Caco-2 (cell line): ENCODE measurements around the gene MGAT5B. TPM values are rescaled to one million over a fixed set of nuclear protein-coding genes. Genes with fewer than 3 reads are reported as not detected.

Source experiments
- BruUV-seq: library from RNA; stranded (reverse); fragments of 400-500 nt; replicated peaks from 2 replicates; lab custom pipeline; 2021; lab: Mats Ljungman, UMichigan
- CTCF ChIA-PET: fragments of 300-600 bp; sonication (Branson Sonifier 250); formaldehyde crosslinking; loops from one replicate; lab custom pipeline; 2022; ENCODE audit warnings: antibody characterized with exemption; lab: Charles Lee
- POLR2A ChIA-PET: fragments of 300-600 bp; sonication (Branson Sonifier 250); formaldehyde crosslinking; loops from one replicate; lab custom pipeline; 2022; ENCODE audit warnings: antibody characterized with exemption; lab: Charles Lee
- DNase-seq, 2 experiments: peaks; one replicate each; pipeline versions ENCODE4 v3.0.0 to v3.0.0-alpha.2; 2020 to 2022
- H3K27me3 ChIP-seq: replicated peaks from 2 replicates; pipeline ENCODE4 v1.6.0; 2011; ENCODE audit warnings: low read length; ENCODE audit not compliant: control insufficient read depth, insufficient read depth
- H3K36me3 ChIP-seq: 2 replicates; pipeline ENCODE4 v1.5.1; 2011; ENCODE audit warnings: low read length; ENCODE audit not compliant: control insufficient read depth, insufficient read depth
- H3K4me1 ChIP-seq: fragments of 250-450 bp; sonication (Bioruptor Pico); 2 replicates; pipeline ENCODE4 v1.5.1; 2020; ENCODE audit warnings: mild to moderate bottlenecking
- H3K4me3 ChIP-seq: 2 replicates; pipeline ENCODE4 v1.5.1; 2011; ENCODE audit warnings: low read depth, mild to moderate bottlenecking, control low read depth, low read length
- H3K9me3 ChIP-seq: fragments of 250-450 bp; sonication (Bioruptor Pico); 2 replicates; pipeline ENCODE4 v1.5.1; 2020; ENCODE audit warnings: mild to moderate bottlenecking, moderate library complexity
- H3K27ac Mint-ChIP-seq: one replicate; pipeline ENCODE4 v1.8.0; 2022; ENCODE audit warnings: mixed read lengths; ENCODE audit not compliant: unreplicated experiment
- H3K27me3 Mint-ChIP-seq: one replicate; pipeline ENCODE4 v1.8.0; 2022; ENCODE audit warnings: mixed read lengths; ENCODE audit not compliant: insufficient read depth, unreplicated experiment
- H3K36me3 Mint-ChIP-seq: one replicate; pipeline ENCODE4 v1.8.0; 2022; ENCODE audit warnings: mild to moderate bottlenecking, mixed read lengths; ENCODE audit not compliant: insufficient read depth, unreplicated experiment
- H3K4me1 Mint-ChIP-seq: one replicate; pipeline ENCODE4 v1.8.0; 2022; ENCODE audit warnings: low read depth, mixed read lengths; ENCODE audit not compliant: unreplicated experiment
- H3K4me3 Mint-ChIP-seq: one replicate; pipeline ENCODE4 v1.8.0; 2022; ENCODE audit warnings: mild to moderate bottlenecking, moderate library complexity, mixed read lengths; ENCODE audit not compliant: unreplicated experiment
- H3K9me3 Mint-ChIP-seq: one replicate; pipeline ENCODE4 v1.8.0; 2022; ENCODE audit warnings: mixed read lengths; ENCODE audit not compliant: unreplicated experiment
- CTCF ChIP-seq, 2 experiments: fragments of 200-600 bp in 1 of 2; IDR thresholded peaks; 1 replicate in 1 of 2; 2 replicates in 1 of 2; pipeline versions ENCODE4 v1.5.1 to v1.8.0; 2011 to 2022; ENCODE audit warnings: antibody characterized with exemption in 1 of 2, control low read depth in 1 of 2, inconsistent platforms in 1 of 2, low read depth in 1 of 2, low read length in 1 of 2, mild to moderate bottlenecking in 1 of 2, moderate library complexity in 1 of 2; ENCODE audit not compliant: insufficient read depth in 1 of 2, severe bottlenecking in 1 of 2, unreplicated experiment in 1 of 2
- intact Hi-C: fragments of 100-400 bp; cut with micrococcal nuclease; formaldehyde crosslinking; loops from one replicate; pipeline ENCODE4 v1.10.0; 2022; ENCODE audit not compliant: unreplicated experiment
- total RNA-seq: library from RNA; stranded (reverse); gene quantifications from 2 replicates; pipeline ENCODE4 v1.2.3, GENCODE V29; 2022

Gene MGAT5B
- total RNA-seq, 1 experiment from 2014 or later: 9.1 TPM

DNA sequence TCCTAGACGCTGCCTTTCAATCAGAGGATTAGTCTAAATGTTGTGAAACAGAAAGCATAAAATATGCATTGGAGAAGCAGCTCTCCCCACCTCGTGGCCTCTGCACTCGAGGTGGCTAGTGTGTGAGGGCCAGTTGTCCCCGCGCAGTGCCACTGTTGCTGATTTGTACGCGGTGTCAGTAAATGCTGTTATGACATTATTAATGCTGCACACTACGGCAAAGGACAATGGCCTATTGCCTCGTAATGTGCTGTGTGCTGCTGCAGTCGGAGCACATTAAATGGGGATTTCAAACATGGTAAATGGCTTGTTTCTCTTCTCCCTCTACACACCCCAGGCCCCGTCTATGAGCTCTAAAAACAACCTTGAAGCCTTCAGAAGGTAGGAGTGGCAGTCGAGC is 5.7 kb upstream of the MGAT5B start:
- H3K27me3 Mint-ChIP-seq: no peaks in the 10 kb centered on the region

GRCh38 chr17:76864024-76864423 is 4.2 kb upstream of the MGAT5B start:
- peaks cover 13% of the 10 kb centered on the region for H3K4me1 Mint-ChIP-seq
- ChIA-PET CTCF (interaction anchor here (0.7 to 2.7 kb wide), 2 partner anchors 186 to 193 kb away, joined by 9 to 11 read pairs; no protein-coding TSS in a partner anchor), POLR2A (no interaction called here)

More for the DNA sequence above, 5.7 kb upstream of the MGAT5B start:
- Histone ChIP-seq H3K27me3 (no peaks in the 10 kb centered on the region), H3K4me3 (no peak overlapping the region), H3K9me3 (no peaks in the 10 kb centered on the region), H3K36me3 (no peaks in the 10 kb centered on the region), H3K4me1 (peaks cover 6% of the 10 kb centered on the region; the same call in 1 of the 2 replicates)
- no peak for DNase-seq
- CTCF ChIA-PET: interaction anchor here (0.6 kb wide), 1 partner anchor 167 kb away, joined by 3 read pairs; no protein-coding TSS in a partner anchor
- H3K9me3 Mint-ChIP-seq: no peaks in the 10 kb centered on the region
- POLR2A ChIA-PET: no interaction called here
- peaks cover 7% of the 10 kb centered on the region for H3K4me1 Mint-ChIP-seq
- peaks cover under 1% of the 10 kb centered on the region for H3K36me3 Mint-ChIP-seq
- no peak overlapping the region for H3K27ac Mint-ChIP-seq
- BruUV-seq: no TSS peak
- intact Hi-C loops: no loop called here
- no peak overlapping the region for H3K4me3 Mint-ChIP-seq
- no peak for TF ChIP-seq CTCF (IDR thresholded peaks at IDR 0.05; ENCODE audit: insufficient read depth in 1 of 2, low read depth in 1 of 2, low read length in 1 of 2, severe bottlenecking in 1 of 2, unreplicated experiment in 1 of 2)

GRCh38 chr17:76865174-76865573 is 3.0 kb upstream of the MGAT5B start:
- ChIA-PET CTCF (interaction anchor here (0.7 to 2.7 kb wide), 2 partner anchors 10 to 192 kb away, joined by 3 to 11 read pairs; no protein-coding TSS in a partner anchor), POLR2A (no interaction called here)
- intact Hi-C loops: no loop called here
- Histone ChIP-seq H3K27me3 (no peaks in the 10 kb centered on the region), H3K36me3 (no peaks in the 10 kb centered on the region), H3K4me3 (no peak overlapping the region), H3K4me1 (peaks cover 17% of the 10 kb centered on the region; the same call in 1 of the 2 replicates), H3K9me3 (no peaks in the 10 kb centered on the region)
- no peak for TF ChIP-seq CTCF (IDR thresholded peaks at IDR 0.05; ENCODE audit: insufficient read depth in 1 of 2, low read depth in 1 of 2, low read length in 1 of 2, severe bottlenecking in 1 of 2, unreplicated experiment in 1 of 2)
- Mint-ChIP-seq H3K36me3 (peaks cover 6% of the 10 kb centered on the region), H3K27me3 (no peaks in the 10 kb centered on the region), H3K4me3 (no peak overlapping the region), H3K4me1 (peaks cover 13% of the 10 kb centered on the region), H3K27ac (no peak overlapping the region), H3K9me3 (no peaks in the 10 kb centered on the region)
- no TSS peak for BruUV-seq
- DNase-seq: no peak

More at GRCh38 chr17:76864024-76864423, 4.2 kb upstream of the MGAT5B start:
- Mint-ChIP-seq H3K9me3 (no peaks in the 10 kb centered on the region), H3K27ac (no peak overlapping the region), H3K27me3 (no peaks in the 10 kb centered on the region), H3K4me3 (no peak overlapping the region), H3K36me3 (peaks cover 6% of the 10 kb centered on the region)
- H3K36me3 ChIP-seq: no peaks in the 10 kb centered on the region
- H3K4me3 ChIP-seq: no peak overlapping the region
- BruUV-seq: no TSS peak
- TF ChIP-seq CTCF (IDR thresholded peaks at IDR 0.05; ENCODE audit: insufficient read depth in 1 of 2, low read depth in 1 of 2, low read length in 1 of 2, severe bottlenecking in 1 of 2, unreplicated experiment in 1 of 2): no peak
- DNase-seq: no peak
- intact Hi-C loops: no loop called here
- H3K27me3 ChIP-seq: no peaks in the 10 kb centered on the region
- peaks cover 17% of the 10 kb centered on the region; the same call in 1 of the 2 replicates for H3K4me1 ChIP-seq
- H3K9me3 ChIP-seq: no peaks in the 10 kb centered on the region
